Vagina (tissue), 2 donors: ENCODE results near the gene GOLGA1.

Experiments used
- POLR2AphosphoS5 ChIP-seq, 2 donors: sonication (generic); formaldehyde crosslinking; IDR thresholded peaks; one replicate each; pipeline ENCODE4 v1.9.0; 2017; ENCODE audit warnings: antibody characterized with exemption in 2 of 2, mild to moderate bottlenecking in 2 of 2, low read depth in 1 of 2; ENCODE audit not compliant: insufficient read depth in 1 of 2
- TF ChIP-seq, protein P1 (sequence below), 3 experiments: fragments of 450-650 bp in 2 of 3; fragments of 200-600 bp in 1 of 3; sonication (generic) in 1 of 3; IDR thresholded peaks; one replicate each; pipeline ENCODE4 v1.5.1; 2017 to 2019; ENCODE audit warnings: antibody characterized with exemption in 3 of 3, mild to moderate bottlenecking in 2 of 3, moderate library complexity in 2 of 3

DNA sequence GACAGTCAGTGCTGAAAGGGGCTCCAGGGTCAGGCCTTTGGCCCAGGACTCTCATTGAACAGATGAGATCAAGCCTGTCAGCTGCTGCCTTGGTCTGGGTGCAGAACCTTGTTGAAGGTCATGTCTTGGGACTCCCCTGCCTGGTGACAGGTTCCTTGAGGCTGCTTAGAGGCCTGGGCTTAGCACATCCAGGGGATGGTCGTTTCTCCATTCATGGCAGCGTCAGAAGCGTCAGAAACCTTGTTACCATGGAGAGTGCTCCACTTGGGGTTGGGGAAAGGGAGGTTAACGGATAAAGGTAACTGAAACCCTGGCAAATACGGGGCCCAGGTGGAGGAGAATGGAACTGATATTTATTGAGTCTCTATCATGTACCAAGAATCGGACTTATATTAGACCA, 70.2 kb downstream of the GOLGA1 start:
- TF ChIP-seq, protein P1, sequence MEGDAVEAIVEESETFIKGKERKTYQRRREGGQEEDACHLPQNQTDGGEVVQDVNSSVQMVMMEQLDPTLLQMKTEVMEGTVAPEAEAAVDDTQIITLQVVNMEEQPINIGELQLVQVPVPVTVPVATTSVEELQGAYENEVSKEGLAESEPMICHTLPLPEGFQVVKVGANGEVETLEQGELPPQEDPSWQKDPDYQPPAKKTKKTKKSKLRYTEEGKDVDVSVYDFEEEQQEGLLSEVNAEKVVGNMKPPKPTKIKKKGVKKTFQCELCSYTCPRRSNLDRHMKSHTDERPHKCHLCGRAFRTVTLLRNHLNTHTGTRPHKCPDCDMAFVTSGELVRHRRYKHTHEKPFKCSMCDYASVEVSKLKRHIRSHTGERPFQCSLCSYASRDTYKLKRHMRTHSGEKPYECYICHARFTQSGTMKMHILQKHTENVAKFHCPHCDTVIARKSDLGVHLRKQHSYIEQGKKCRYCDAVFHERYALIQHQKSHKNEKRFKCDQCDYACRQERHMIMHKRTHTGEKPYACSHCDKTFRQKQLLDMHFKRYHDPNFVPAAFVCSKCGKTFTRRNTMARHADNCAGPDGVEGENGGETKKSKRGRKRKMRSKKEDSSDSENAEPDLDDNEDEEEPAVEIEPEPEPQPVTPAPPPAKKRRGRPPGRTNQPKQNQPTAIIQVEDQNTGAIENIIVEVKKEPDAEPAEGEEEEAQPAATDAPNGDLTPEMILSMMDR (IDR thresholded peaks at IDR 0.05), result no peak
- no peak for TF ChIP-seq POLR2AphosphoS5 (IDR thresholded peaks at IDR 0.05; ENCODE audit: insufficient read depth in 1 of 2, low read depth in 1 of 2)
